ENCODE data around the gene ITGB4. TPM values are rescaled to one million over a fixed set of nuclear protein-coding genes. Genes with fewer than 3 reads are reported as not detected.

The ITGB4 gene
- total and polyA plus RNA-seq, 9 of the 15 experiments (the other 6 are each of a cell fraction or from before 2014, with no cell fraction given), result 0.05 to 2.8 (median 0.76) TPM; not detected in 3

GRCh38 chr17:75764711-75765421 lies 43.6 kb downstream of the ITGB4 start, which contains the start of gene GALK1 (continued):
- no peak for TF ChIP-seq ZNF699 (CRISPR knock-in tag; IDR thresholded peaks at IDR 0.05; ENCODE audit: insufficient replicate concordance)
- TF ChIP-seq TAF15 (IDR thresholded peaks at IDR 0.05; ENCODE audit: low read depth, low read length), result no peak
- TF ChIP-seq KLF10 (CRISPR knock-in tag; IDR thresholded peaks at IDR 0.05), result no peak
- no peak for TF ChIP-seq KAT8 (IDR thresholded peaks at IDR 0.05; ENCODE audit: low read depth)
- TF ChIP-seq ZNF764 (CRISPR knock-in tag; IDR thresholded peaks at IDR 0.05; ENCODE audit: low read depth), result no peak
- TF ChIP-seq SIN3A (IDR thresholded peaks at IDR 0.05; ENCODE audit: borderline replicate concordance in 2 of 2, control insufficient read depth in 1 of 2, low read depth in 2 of 2, low read length in 2 of 2), result peak in 1 of 2 experiments; percentile 88; a peak in 1 of 4 replicates
- no peak for TF ChIP-seq BRD9 (IDR thresholded peaks at IDR 0.05; ENCODE audit: low read depth, partially characterized antibody)
- TF ChIP-seq ZNF695 (CRISPR knock-in tag; IDR thresholded peaks at IDR 0.05), result no peak
- no peak for TF ChIP-seq ZNF407 (IDR thresholded peaks at IDR 0.05; ENCODE audit: low read depth)
- TF ChIP-seq HOXB6 (CRISPR knock-in tag; IDR thresholded peaks at IDR 0.05; ENCODE audit: borderline replicate concordance), result no peak
- no peak for TF ChIP-seq POLR3A (IDR thresholded peaks at IDR 0.05; ENCODE audit: borderline replicate concordance, extremely low read depth, insufficient read depth, insufficient read length)

All from K562 (cell line).